SH-SY5Y (cell line): Measurements from ENCODE around the gene TMEM208.

Experiments used
- GATA2 ChIP-seq: IDR thresholded peaks from 2 replicates; pipeline ENCODE4 v1.6.1; 2011; ENCODE audit warnings: mild to moderate bottlenecking, low read depth, low read length
- GATA3 ChIP-seq: IDR thresholded peaks from 2 replicates; pipeline ENCODE4 v1.6.1; 2011; ENCODE audit warnings: low read depth, mild to moderate bottlenecking, low read length, moderate library complexity

GRCh38 chr16:67257486-67258160 is 30.7 kb downstream of the TMEM208 start:
- TF ChIP-seq GATA3, result no peak
- TF ChIP-seq GATA2, result no peak
